Cerebellar cortex (tissue), 1 donor: Measurements from ENCODE around the gene ZNF132.
"Not testable (repeated sequence)": the region's sequence is repeated elsewhere in the genome, so short reads cannot be mapped to it uniquely, and the experiment has no call there.

ENCODE experiments used
- DNase-seq: peaks from one replicate; pipeline ENCODE4 v3.0.0-alpha.2; 2015; ENCODE audit warnings: low spot score

ZNF132 gene

DNA sequence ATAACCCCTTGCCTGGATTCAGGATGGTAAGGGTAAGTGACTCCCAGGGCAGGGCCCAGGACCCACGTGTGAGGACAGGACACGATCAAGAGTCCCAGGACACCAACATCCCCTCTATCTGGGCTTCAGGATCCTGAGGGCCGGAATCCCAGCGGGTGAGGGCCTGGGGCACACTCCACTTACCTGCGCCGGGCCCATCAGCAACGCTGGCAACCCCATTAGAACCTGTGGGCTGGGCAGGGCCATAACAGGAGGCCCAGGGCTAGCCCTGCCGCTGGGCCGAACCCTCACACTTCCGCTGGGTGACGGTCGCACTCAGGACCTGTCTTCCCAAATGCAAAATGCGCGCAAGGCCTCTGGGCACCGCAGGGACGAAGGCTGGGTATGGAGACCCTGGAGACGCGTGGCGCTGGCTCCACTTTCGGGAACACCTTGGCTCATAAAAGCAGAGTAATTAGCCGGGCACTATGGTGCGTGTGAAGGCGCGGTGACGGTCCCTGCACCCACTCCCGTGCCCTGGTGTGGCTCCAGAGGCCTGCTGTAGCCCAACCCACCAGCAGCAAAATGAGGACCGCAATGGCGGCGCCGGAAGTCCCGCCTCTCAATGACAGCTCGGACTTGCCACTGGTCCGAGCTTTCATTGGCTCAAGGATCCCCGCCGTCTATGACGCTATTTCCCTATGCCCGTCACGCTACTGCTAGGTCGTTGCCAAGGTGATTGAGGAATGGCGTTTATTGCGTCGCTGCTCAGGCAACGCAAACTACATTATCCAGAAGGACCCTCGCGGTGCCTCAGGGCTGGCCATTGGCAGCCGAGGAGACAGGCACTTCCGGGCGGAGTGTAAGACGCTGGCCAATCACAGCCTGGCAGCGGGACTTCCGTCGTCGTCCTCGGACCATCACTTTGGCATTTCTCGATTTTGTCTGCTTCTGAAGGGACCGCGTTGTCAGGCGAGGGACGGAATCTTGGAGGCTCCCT is at the start of gene ZNF132:
Gene ZNF132, minus strand, starts transcription at position 578 of the 979 bp plus-strand sequence. Its CDS starts 332 bp downstream, at position 246.
- peak; percentile 100 for DNase-seq

DNA sequence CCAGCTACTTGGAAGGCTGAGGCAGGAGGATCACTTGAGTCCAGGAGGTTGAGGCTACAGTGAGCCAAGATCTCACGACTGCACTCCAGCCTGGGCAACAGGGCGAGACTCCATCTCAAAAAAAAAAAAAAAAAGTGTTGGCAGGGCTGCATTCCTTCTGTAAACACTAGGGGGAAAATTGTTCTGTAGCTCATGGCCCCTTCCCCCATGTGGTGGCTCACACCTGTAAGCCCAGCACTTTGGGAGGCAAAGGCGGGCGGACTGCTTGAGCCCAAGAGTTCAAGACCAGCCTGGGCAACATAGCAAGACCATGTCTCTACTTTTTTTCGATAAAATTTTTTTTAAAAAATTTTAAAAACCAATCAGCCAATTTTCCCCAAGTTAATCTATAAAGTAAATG is 44.4 kb upstream of the ZNF132 start:
- not testable (repeated sequence) for DNase-seq

DNA sequence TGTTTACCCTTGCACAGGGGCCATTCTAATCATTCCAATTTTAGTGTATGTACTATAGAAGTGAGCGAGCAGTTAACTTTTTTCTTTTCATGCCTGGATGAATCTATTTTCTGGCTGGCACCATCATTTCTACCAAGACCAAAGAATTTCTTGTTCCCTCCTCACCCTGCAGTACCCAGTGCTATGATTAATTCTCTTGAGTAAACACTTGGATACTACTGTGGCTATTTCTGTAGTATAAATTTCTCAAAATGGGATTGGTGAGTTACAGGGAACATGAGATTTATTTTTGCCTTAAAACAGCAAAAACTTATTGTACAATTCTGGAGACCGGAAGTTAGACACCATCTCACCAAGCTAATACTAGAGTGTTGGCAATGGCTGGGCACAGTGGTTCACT is 43.8 kb upstream of the ZNF132 start:
- no peak for DNase-seq

DNA sequence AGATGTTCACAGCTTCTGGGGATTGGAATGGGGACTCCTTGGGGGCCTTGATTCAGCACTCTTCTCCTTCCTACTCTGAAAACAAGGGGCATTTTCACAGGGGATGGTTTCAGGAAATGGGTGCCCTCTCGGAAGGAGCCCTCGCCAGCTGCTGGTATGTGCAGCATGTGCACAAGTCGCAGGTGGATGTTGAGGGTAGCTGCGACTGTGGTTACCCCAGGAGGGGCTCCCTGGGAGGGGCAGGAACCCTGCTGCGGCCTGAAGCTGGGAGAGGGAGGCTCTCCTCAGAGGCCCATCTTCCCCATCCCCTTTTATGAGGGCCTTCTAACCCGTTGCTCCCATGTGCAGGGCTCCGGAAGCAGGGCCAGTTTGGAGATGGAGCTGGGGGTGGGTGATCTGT is 42.4 kb upstream of the ZNF132 start:
- no peak for DNase-seq

DNA sequence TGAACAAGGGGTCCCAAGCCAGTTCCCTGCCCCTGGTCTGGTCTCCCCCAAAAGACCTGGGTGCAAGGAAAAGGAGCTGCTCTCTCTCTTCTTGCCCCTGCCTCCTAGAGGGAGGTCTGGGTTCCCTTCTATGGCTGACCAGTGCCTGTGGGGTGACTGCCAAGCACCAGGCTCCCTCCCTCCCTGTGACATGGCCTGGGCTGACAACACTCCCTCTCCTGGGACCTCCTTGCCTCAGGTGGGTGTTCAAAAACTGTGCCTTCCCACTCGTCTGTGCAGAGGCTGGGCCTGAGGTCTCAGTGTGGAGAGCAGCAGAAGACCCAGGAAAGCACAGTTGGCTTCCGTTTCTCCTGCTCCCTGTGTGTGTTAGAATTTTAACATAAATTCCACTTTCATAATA is 40.9 kb upstream of the ZNF132 start:
- DNase-seq, result no peak

DNA sequence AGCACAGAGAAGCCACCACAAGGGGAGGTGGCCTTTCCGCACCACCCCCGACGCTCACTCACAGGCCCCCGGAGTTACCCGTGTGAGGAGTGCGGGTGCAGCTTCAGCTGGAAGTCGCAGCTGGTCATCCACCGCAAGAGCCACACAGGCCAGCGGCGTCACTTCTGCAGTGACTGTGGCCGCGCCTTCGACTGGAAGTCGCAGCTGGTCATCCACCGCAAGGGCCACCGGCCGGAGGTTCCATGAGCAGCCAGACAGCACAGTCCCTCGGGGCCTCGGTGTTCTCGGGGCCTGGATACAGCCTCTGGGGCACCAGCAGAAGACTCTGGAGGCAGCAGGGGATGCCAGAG is 40.5 kb upstream of the ZNF132 start:
- no peak for DNase-seq

DNA sequence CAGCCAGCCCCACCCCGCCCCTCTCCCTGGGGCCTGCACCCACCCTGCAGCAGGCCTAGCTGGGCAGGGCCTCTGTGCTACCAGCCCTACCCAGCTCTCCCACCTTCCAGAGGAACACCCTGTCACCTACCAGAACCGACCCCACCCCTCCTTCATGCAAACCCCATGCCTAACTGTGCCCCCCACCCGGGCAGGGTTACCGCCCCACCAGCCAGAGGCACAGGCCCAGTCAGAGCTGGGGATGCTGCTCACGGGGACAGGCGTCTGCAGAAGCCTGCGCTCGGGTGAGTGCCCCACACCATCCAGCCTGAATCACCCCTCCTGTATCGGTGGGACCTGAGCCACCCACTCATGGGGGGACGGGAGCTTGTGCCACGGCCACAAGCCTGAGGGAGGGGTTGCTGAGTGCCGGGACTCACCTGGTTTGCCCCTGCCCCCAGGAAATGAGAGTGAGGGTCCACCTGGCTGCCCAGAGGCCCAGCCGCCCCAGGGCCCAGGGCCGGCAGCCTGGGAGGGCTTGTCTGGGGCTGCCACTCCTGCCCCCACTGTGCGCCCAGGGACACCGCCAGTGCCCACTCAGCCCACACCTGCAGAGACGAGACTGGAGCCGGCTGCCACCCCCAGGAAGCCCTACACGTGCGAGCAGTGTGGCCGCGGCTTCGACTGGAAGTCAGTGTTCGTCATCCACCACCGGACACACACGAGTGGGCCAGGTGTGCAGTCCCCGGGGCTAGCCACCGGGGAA is 40.0 kb upstream of the ZNF132 start:
- no peak for DNase-seq

DNA sequence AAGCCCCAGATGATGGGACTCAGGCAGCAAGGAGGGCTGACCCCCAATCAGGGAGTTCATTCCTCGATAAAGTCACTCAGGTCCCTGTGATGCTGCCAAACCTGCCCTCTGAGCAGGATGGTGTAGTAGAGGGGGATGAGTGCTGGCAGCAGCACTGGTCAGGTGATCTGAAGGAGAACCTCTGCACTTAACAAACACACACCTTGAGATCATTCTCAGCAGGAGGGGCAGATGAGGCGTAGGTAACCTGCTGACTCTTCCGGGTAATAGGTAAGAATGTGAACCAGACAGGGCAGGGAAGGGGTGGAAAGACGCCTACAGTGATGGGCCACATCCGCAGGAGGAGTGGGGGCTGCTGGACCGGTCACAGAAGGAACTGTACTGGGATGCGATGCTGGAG is 39.4 kb upstream of the ZNF132 start:
- no peak for DNase-seq

DNA sequence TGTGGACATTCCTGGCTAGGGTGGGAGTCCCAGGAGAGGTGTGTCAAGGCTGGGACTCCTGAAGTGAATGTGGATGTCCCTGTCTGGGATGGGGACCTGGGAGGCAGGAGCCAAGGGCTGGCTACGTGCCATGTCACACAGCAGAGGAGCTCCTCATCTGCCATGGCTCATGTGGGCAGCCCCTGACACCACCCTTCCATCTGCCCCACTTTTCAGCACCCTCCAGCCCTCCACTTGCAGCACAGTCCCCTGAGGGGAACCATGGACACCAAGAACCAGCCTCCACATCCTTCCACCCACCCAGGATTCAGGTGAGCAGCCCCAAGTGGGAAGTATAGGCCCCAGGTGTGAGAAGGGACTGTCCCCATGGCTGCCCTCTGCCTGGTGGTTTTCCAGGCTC is 37.9 kb upstream of the ZNF132 start:
- DNase-seq, result no peak

DNA sequence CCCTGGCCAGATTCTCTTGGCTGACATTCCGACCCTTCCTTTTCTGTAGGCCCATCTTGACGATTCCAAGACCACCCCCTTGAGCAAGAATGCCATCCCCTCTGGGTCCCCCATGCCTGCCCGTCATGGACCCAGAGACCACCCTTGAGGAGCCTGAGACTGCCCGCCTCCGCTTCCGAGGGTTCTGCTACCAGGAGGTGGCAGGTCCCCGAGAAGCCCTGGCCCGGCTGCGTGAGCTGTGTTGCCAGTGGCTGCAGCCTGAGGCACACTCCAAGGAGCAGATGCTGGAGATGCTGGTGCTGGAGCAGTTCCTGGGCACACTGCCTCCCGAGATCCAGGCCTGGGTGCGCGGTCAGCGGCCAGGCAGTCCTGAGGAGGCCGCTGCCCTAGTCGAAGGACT is 37.2 kb upstream of the ZNF132 start:
- DNase-seq, result no peak

DNA sequence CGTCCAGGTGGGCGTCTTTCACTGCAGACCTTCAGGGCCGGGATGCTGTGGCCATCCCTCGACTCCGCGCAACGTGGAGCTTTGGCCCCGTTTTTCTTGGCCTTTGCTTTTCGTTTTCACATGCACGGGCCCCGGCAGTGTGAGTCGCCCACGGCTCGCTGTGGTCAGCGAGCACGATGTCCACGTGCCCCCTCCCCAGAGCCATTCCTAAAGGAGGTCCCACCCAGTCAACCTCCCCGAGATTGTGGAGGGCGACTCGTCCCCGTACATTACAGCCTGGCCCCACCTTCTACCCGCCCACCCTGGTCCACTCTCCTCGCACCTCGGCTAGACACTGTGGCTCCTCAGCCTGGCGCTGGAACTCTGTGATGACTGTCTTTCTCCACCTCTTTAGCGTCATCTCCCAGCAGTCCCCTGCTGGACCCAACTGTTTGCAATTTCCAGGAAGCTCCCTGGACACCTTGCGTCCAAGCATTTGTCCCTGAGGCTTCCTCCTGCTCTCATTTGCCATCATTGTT is 36.6 kb upstream of the ZNF132 start:
- DNase-seq, result peak; percentile 18

DNA sequence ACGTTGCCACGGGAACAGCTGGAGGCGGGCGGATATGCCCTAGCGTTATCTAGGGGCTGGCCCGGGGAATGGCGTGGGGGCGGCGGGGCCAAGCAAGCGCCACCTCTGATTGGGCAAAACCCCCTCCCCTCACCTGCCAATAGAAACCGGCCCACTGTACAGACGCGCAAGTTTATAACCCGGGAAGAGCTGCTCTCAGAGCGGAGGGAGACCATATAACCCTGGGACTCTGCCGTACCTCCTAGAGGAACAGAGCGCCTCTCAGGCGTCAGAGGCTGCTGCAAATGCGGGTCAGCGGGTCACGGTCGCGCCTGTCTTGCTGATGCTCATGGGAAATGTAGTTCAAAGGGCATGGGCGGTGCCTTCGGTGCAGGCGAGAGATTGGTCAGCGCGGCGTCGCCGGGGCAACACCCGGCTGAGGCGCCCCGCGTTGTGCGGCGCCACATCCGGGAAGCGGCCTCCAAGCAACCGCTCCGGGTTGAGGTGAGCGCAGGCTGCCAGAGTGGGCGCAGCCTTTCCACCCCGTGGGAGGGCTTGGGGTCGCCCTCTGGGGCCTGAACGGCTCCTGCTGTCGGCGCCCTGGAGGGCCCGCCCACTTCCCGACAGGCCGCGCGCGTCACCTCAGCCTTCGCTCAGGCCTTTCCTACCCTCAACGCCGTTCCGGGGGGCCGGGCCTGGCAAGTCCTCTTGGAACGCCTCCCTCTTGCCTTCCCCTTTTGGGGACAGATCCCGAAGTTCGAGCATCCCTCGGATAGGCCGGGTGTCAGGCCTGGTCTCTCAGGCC is 36.0 kb upstream of the ZNF132 start, which contains the start of gene ZNF446:
Gene ZNF446, plus strand, starts transcription at position 639 of the 784 bp plus-strand sequence. CDS start 867 bp downstream, outside the sequence.
- peak; percentile 98 for DNase-seq

DNA sequence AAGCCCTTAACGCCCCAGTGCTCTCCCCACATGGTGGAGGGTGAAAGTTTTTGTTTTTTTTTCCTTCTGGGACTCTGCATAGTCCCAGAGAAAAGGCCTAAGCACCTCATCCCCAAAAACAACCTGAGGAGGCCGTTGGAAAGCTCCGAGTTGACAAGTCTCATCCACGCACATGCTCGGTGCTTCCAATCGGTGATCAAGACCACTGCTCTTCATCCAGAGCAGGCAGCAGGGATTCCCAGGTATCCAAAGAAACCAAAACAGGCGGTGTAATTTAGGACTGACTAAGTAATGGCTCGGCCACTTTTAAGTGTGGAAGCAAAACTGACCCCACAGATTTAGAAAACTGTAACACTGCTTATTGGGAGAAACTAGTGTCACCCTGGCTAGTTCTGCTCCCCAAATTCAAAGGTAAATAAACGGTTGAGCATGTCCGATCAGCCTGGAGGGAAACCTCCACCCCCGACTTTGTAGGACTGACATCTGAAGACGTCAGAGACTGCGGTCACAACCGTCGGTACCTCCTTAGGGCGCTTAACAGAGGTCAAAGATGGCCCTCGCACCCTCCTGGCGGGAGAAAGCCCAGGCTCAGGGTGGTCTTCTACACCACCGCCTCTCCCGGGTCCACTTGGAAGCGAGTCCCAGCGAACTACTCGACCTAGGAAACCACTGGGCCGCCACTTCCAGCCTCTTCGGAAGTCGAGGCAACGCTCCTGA is 35.2 kb upstream of the ZNF132 start:
- no peak for DNase-seq

DNA sequence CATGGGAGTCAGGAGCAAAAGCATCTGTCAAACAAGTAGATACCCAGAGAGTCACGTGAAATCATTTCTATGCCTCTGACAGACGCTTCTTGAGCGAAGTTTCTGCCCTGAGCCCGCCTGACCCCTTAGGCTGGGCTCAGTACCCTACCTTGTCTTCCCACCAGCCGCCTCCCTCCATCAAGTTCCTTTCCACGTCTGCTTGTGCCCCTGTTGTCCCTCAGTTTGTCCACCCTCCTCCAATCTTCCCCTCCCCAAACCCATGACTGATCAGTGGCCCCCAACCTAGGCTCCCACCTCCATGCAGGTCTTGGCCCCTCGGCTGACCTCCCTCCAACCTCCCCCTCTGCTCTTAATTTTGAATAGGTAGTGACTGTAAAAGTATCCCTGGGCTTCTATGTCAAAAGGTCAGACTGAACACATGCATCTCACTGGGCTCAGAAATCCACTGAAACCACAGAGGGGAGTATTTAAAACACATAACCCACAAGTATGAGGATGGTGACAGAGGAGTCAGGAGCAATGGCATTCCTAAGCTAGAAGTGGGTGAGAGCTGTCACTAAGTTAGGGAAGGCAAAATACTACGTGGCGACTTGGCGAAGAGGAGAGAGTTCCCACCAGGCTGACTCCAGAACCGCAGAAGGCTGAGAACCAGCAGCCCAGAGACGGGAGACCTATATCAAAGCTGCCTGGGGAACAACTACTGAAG is 34.5 kb upstream of the ZNF132 start:
- DNase-seq, result no peak

DNA sequence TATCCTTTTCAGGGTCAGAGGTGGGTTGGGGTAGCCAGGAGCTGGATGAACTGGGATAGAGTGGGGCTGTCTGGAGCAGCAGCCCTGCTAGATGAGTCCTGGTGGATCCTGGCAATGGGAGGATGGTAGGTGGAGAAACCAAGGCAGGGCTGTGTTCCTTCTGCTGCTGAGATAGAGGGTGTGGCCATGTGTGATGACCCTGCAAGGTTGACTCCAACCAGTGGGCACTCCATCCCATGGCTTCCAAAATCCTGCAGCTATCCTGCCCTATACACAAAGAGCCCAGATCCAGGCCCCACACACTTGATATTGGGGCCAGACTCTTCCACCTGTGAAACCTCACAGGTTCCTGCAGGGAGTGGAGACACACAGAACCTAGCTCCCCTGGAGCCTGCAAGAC is 33.8 kb upstream of the ZNF132 start:
- no peak for DNase-seq

DNA sequence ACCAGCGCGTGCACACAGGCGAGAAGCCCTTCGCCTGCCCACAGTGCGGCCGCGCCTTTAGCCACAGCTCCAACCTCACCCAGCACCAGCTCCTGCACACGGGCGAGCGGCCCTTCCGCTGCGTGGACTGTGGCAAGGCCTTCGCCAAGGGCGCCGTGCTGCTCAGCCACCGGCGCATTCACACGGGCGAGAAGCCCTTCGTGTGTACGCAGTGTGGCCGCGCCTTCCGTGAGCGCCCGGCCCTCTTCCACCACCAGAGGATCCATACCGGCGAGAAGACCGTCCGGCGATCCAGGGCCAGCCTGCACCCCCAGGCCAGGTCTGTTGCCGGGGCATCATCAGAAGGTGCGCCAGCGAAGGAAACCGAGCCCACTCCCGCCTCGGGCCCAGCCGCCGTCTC is 31.8 kb upstream of the ZNF132 start:
- DNase-seq, result no peak

DNA sequence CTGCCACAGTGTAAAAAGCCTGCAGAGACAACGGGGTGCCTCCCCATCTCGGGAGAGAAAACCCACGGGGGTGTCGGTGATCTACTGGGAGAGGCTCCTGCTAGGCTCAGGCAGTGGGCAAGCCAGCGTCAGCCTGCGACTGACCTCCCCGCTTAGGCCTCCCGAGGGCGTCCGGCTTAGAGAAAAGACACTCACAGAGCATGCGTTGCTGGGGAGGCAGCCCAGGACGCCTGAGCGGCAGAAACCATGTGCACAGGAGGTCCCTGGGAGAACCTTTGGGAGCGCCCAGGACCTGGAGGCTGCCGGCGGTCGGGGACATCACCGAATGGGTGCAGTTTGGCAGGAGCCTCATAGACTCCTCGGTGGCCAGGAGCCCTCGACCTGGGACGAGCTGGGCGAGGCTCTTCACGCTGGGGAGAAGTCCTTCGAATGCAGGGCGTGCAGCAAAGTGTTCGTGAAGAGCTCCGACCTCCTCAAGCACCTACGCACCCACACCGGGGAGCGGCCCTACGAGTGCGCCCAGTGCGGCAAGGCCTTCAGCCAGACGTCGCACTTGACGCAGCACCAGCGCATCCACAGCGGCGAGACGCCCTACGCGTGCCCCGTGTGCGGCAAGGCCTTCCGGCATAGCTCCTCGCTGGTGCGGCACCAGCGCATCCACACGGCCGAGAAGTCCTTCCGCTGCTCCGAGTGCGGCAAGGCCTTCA is 31.0 kb upstream of the ZNF132 start:
- not testable (repeated sequence) for DNase-seq

DNA sequence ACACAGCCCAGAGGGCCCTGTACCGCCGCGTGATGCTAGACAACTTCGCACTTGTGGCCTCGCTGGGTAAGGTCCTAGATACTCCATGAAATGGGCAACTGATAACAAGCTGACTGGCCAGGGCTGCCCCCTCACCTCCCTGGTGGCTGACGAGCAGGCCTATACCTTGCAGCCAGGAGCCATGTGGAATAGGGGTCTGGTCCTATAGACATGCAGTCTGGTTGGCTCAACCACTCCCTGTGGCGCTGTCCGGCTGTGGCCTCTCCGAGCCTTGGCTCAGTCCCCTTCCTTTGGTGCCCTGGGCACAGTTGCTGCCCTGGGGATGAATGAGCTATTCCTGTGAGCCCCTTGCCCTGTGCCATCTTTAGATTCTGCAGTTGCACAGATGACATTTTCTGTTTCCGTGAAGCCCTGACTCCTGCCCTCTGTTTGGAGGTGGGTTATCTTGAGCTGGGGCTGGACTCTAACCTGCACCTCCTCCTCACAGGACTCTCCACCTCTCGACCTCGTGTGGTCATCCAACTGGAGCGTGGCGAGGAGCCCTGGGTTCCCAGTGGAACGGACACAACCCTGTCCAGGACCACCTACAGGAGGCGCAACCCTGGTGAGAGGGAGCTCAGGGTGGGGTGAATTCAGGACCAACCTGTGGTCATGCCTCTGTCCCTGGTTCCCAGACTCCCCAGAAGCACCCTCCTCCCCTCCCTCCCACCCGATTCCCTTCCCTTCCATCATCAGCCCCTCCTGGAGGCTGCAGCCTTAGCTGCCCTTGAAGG is 29.5 kb upstream of the ZNF132 start:
- no peak for DNase-seq

DNA sequence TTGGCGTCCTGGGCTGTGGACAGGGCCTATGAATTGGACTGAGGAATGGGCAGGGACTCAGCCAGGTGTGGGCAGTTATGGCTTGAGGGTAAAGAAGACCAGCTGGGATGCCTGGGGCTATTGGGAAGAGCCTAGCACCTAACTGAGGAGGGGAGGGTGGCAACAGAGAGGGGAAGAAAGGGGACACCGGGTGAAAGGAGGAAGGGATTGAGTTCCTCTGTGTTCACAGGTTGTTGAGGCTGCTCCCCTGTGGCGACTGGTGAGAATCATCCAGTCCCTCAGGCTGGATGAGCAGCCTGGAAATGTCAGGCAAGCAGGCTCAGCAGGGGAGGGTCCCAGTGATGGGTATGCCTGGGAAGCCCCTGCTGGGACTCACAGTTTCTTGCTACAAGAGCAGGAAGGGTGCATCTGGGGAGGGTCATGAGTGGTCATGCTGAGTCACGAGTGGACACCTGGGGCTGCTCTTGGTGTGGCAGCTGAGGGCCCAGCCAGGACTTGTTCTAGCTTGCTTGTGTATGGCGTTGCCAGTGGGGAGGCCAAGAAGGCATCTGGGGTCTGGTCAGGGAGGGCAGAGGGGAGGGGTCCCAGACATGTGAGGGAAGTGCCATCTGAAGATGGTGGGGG is 28.4 kb upstream of the ZNF132 start:
- DNase-seq, result no peak
